ENCODE data around the gene PELI3.

DNA sequence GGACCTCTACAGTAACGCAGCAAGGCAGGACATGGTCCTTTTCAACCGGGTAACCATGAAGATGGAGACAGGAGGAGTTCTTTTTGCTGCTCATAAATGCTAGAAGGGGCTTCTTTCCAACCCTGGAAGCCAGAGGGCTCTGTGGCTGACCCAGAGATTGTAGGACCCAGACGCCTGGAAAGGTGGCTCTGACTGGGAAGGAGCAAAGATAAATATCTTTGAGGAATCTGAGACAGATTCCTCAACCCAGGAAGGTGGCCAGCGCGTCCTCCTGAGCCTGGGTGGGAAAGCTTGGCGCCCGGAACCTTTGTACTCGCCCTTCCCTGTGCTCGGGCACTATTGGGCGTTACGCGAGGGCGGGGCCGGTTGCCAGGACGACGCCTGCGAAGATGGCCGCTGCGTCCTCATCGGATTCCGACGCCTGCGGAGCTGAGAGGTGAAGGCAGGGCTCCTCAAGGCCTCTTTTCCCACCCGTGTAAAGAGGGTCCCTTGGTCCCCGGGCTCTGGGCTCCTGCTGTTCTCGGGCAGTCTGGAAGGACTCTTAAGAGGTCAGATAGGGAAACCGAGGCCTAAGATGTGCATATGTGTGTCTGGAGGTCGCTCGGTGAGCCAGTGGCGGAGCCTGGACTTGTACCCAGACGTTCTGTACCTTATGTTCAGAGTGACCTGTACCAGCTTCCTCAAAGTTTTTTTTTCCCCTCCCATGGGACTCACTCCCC is 43.7 kb downstream of the PELI3 start, which contains the start of gene BBS1:
- TF ChIP-seq POLR2AphosphoS5 (IDR thresholded peaks at IDR 0.05): peak in 1 of 3 donors; percentile 49
- TF ChIP-seq, protein P1, sequence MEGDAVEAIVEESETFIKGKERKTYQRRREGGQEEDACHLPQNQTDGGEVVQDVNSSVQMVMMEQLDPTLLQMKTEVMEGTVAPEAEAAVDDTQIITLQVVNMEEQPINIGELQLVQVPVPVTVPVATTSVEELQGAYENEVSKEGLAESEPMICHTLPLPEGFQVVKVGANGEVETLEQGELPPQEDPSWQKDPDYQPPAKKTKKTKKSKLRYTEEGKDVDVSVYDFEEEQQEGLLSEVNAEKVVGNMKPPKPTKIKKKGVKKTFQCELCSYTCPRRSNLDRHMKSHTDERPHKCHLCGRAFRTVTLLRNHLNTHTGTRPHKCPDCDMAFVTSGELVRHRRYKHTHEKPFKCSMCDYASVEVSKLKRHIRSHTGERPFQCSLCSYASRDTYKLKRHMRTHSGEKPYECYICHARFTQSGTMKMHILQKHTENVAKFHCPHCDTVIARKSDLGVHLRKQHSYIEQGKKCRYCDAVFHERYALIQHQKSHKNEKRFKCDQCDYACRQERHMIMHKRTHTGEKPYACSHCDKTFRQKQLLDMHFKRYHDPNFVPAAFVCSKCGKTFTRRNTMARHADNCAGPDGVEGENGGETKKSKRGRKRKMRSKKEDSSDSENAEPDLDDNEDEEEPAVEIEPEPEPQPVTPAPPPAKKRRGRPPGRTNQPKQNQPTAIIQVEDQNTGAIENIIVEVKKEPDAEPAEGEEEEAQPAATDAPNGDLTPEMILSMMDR (IDR thresholded peaks at IDR 0.05): no peak
